ENCODE data around the gene PLCL2. TPM values are rescaled to one million over a fixed set of nuclear protein-coding genes. Genes with fewer than 3 reads are reported as not detected.
"Not testable (repeated sequence)": the region's sequence is repeated elsewhere in the genome, so short reads cannot be mapped to it uniquely, and the experiment has no call there.

Gene PLCL2
- total RNA-seq, 1 donor from 2014 or later = 1.6 TPM

- no peaks in the 10 kb centered on the region for H3K36me3 ChIP-seq (ENCODE audit: control insufficient read depth, insufficient read depth, low read length)
- no peak for TF ChIP-seq CTCF (IDR thresholded peaks at IDR 0.05; ENCODE audit: insufficient read depth, low read length, severe bottlenecking)
- FAIRE-seq (no peak), DNase-seq (ENCODE audit: low read depth) (no peak)
- no peaks in the 10 kb centered on the region for H3K27me3 ChIP-seq (ENCODE audit: control insufficient read depth, insufficient read depth, low read length)
- no peak overlapping the region for H3K4me3 ChIP-seq (ENCODE audit: low read depth, low read length)
Measured at GRCh38 chr3:17119201-17120072, 234.7 kb downstream of the PLCL2 start.

- DNase-seq (ENCODE audit: low read depth) (no peak), FAIRE-seq (no peak)
- Histone ChIP-seq H3K27me3 (ENCODE audit: control insufficient read depth, insufficient read depth, low read length) (no peaks in the 10 kb centered on the region), H3K4me3 (ENCODE audit: low read depth, low read length) (no peak overlapping the region), H3K36me3 (ENCODE audit: control insufficient read depth, insufficient read depth, low read length) (no peaks in the 10 kb centered on the region)
- TF ChIP-seq CTCF (IDR thresholded peaks at IDR 0.05; ENCODE audit: insufficient read depth, low read length, severe bottlenecking) = no peak
Measured at GRCh38 chr3:17120115-17120514, 235.4 kb downstream of the PLCL2 start.

- no peak overlapping the region for H3K4me3 ChIP-seq (ENCODE audit: low read depth, low read length)
- no peak for DNase-seq (ENCODE audit: low read depth)
- no peak for FAIRE-seq
Measured at GRCh38 chr3:17121336-17121735, 236.6 kb downstream of the PLCL2 start.

GRCh38 chr3:17122758-17123157 is 238.0 kb downstream of the PLCL2 start:
- TF ChIP-seq CTCF (IDR thresholded peaks at IDR 0.05; ENCODE audit: insufficient read depth, low read length, severe bottlenecking) = no peak
- no peaks in the 10 kb centered on the region for H3K36me3 ChIP-seq (ENCODE audit: control insufficient read depth, insufficient read depth, low read length)
- H3K27me3 ChIP-seq (ENCODE audit: control insufficient read depth, insufficient read depth, low read length) = no peaks in the 10 kb centered on the region
- no peak for FAIRE-seq
- no peak overlapping the region for H3K4me3 ChIP-seq (ENCODE audit: low read depth, low read length)
- DNase-seq (ENCODE audit: low read depth) = peak; percentile 26

More at GRCh38 chr3:17121336-17121735, 236.6 kb downstream of the PLCL2 start:
- TF ChIP-seq CTCF (IDR thresholded peaks at IDR 0.05; ENCODE audit: insufficient read depth, low read length, severe bottlenecking) = no peak
- Histone ChIP-seq H3K36me3 (ENCODE audit: control insufficient read depth, insufficient read depth, low read length) (no peaks in the 10 kb centered on the region), H3K27me3 (ENCODE audit: control insufficient read depth, insufficient read depth, low read length) (no peaks in the 10 kb centered on the region)

GRCh38 chr3:17125738-17126442 is 241.1 kb downstream of the PLCL2 start:
- Histone ChIP-seq H3K27me3 (ENCODE audit: control insufficient read depth, insufficient read depth, low read length) (no peaks in the 10 kb centered on the region), H3K4me3 (ENCODE audit: low read depth, low read length) (no peak overlapping the region), H3K36me3 (ENCODE audit: control insufficient read depth, insufficient read depth, low read length) (no peaks in the 10 kb centered on the region)
- no peak for TF ChIP-seq CTCF (IDR thresholded peaks at IDR 0.05; ENCODE audit: insufficient read depth, low read length, severe bottlenecking)
- FAIRE-seq = no peak
- peak; percentile 21 for DNase-seq (ENCODE audit: low read depth)

GRCh38 chr3:17128671-17129070 is 243.9 kb downstream of the PLCL2 start:
- not testable (repeated sequence) for FAIRE-seq; H3K36me3 ChIP-seq (ENCODE audit: control insufficient read depth, insufficient read depth, low read length); H3K4me3 ChIP-seq (ENCODE audit: low read depth, low read length); DNase-seq (ENCODE audit: low read depth); H3K27me3 ChIP-seq (ENCODE audit: control insufficient read depth, insufficient read depth, low read length)

All from bronchial epithelial cell (primary cell).